GM12878 (cell line): ENCODE measurements around the gene MXRA7. TPM values are rescaled to one million over a fixed set of nuclear protein-coding genes. Genes with fewer than 3 reads are reported as not detected.

Source experiments
- ATF3 ChIP-seq: IDR thresholded peaks from 2 replicates; pipeline ENCODE4 v1.6.1; 2011; ENCODE audit warnings: low read depth, mild to moderate bottlenecking, low read length, moderate library complexity, borderline replicate concordance; ENCODE audit errors: extremely low read depth
- CBX3 ChIP-seq: fragments of 200-600 bp; sonication (generic); IDR thresholded peaks from 2 replicates; pipeline ENCODE4 v1.6.1; 2016; ENCODE audit warnings: low read depth, borderline replicate concordance
- CBX5 ChIP-seq: sonication (generic); IDR thresholded peaks from 2 replicates; pipeline ENCODE4 v1.6.1; 2016; ENCODE audit warnings: low read depth, moderate library complexity, mild to moderate bottlenecking, inconsistent platforms
- CEBPB ChIP-seq, 2 experiments: fragments of 150-350 bp in 1 of 2; IDR thresholded peaks; 2 replicates each; pipeline ENCODE4 v1.6.1; 2012 to 2014; ENCODE audit warnings: low read depth in 2 of 2, low read length in 2 of 2, borderline replicate concordance in 1 of 2, inconsistent platforms in 1 of 2
- CREB1 ChIP-seq: IDR thresholded peaks from 2 replicates; pipeline ENCODE4 v1.6.1; 2012; ENCODE audit warnings: low read depth, mild to moderate bottlenecking, inconsistent platforms
- DPF2 ChIP-seq: fragments of 450-650 bp; IDR thresholded peaks from 2 replicates; pipeline ENCODE4 v1.6.1; 2017; ENCODE audit warnings: mild to moderate bottlenecking
- E2F4 ChIP-seq: IDR thresholded peaks from 2 replicates; pipeline ENCODE4 v1.6.1; 2012; ENCODE audit warnings: low read depth, low read length, improper control_type of control experiment
- E4F1 ChIP-seq: fragments of 450-650 bp; IDR thresholded peaks from 2 replicates; pipeline ENCODE4 v1.6.1; 2018; ENCODE audit warnings: borderline replicate concordance, mild to moderate bottlenecking; ENCODE audit not compliant: partially characterized antibody
- GABPA ChIP-seq: IDR thresholded peaks from 2 replicates; pipeline ENCODE4 v1.6.1; 2014; ENCODE audit warnings: antibody characterized with exemption, low read depth, mild to moderate bottlenecking, inconsistent platforms
- MTA2 ChIP-seq: fragments of 450-650 bp; IDR thresholded peaks from 2 replicates; pipeline ENCODE4 v1.6.1; 2016; ENCODE audit warnings: low read depth, mild to moderate bottlenecking, moderate library complexity
- MTA3 ChIP-seq: IDR thresholded peaks from 2 replicates; pipeline ENCODE4 v1.6.1; 2012; ENCODE audit warnings: low read length, inconsistent platforms, borderline replicate concordance
- MYB ChIP-seq: fragments of 150-350 bp; IDR thresholded peaks from 2 replicates; pipeline ENCODE4 v1.6.1; 2014; ENCODE audit warnings: mild to moderate bottlenecking, low read depth, low read length, borderline replicate concordance
- NFIC ChIP-seq: IDR thresholded peaks from 2 replicates; pipeline ENCODE4 v1.6.1; 2012; ENCODE audit warnings: low read depth, mild to moderate bottlenecking, inconsistent platforms, low read length, moderate library complexity
- PAX8 ChIP-seq: fragments of 450-650 bp; IDR thresholded peaks from 2 replicates; pipeline ENCODE4 v1.6.1; 2017; ENCODE audit warnings: mild to moderate bottlenecking, moderate library complexity
- POU2F2 ChIP-seq: IDR thresholded peaks from 3 replicates; pipeline ENCODE4 v1.6.1; 2011; ENCODE audit warnings: low read depth, mild to moderate bottlenecking, low read length, borderline replicate concordance
- RAD21 ChIP-seq: IDR thresholded peaks from 2 replicates; pipeline ENCODE4 v1.6.1; 2011; ENCODE audit warnings: mild to moderate bottlenecking, low read depth, low read length, moderate library complexity; ENCODE audit not compliant: insufficient read depth
- RBBP5 ChIP-seq: fragments of 200-600 bp; sonication (generic); conservative IDR thresholded peaks from 2 replicates; pipeline ENCODE4 v1.6.1; 2016
- RCOR1 ChIP-seq: conservative IDR thresholded peaks from 2 replicates; pipeline ENCODE4 v1.6.1; 2012; ENCODE audit warnings: low read depth, low read length, improper control_type of control experiment
- RELA ChIP-seq: fragments of 450-650 bp; IDR thresholded peaks from 2 replicates; pipeline ENCODE4 v1.8.0; 2014; ENCODE audit warnings: borderline replicate concordance; ENCODE audit not compliant: partially characterized antibody
- RFX5 ChIP-seq: IDR thresholded peaks from 2 replicates; pipeline ENCODE4 v1.6.1; 2011; ENCODE audit warnings: low read depth, low read length, improper control_type of control experiment
- SRF ChIP-seq, 2 experiments: IDR thresholded peaks; 2 replicates each; pipeline ENCODE4 v1.6.1; 2011; ENCODE audit warnings: low read depth in 2 of 2, low read length in 2 of 2, mild to moderate bottlenecking in 1 of 2, moderate library complexity in 1 of 2
- SUZ12 ChIP-seq: fragments of 200-600 bp; sonication (generic); IDR thresholded peaks from one replicate; pipeline ENCODE4 v1.6.1; 2018; ENCODE audit warnings: antibody characterized with exemption, mild to moderate bottlenecking; ENCODE audit not compliant: unreplicated experiment
- ZBTB40 ChIP-seq: fragments of 450-650 bp; IDR thresholded peaks from 2 replicates; pipeline ENCODE4 v1.6.1; 2016; ENCODE audit warnings: mild to moderate bottlenecking, moderate library complexity, borderline replicate concordance
- polyA plus RNA-seq, 11 experiments: library from polyadenylated mRNA; depleted of rRNA in 4 of 11; unstranded in 6 of 11; stranded (reverse) in 5 of 11; fragments of >200 nt; fragmentation: Nextera tagmentation in 4 of 11; fragmentation: Illumina TruSeq in 1 of 11; extraction: Ambion mirVana in 4 of 11; extraction: Trizol in 1 of 11; gene quantifications; 1 replicate in 1 of 11; 2 replicates in 10 of 11; pipeline versions ENCODE4 v1.2.1 to v1.2.3, GENCODE V29; 2011 to 2016; ENCODE audit warnings: inconsistent platforms in 2 of 11, missing spikeins in 2 of 11, low read depth in 1 of 11
- total RNA-seq, 4 experiments: library from RNA; depleted of rRNA in 3 of 4; stranded (reverse); fragments of >200 nt in 3 of 4; fragmentation: Illumina TruSeq in 1 of 4; extraction: Trizol in 1 of 4; gene quantifications; 2 replicates each; pipeline versions ENCODE4 v1.2.1 to v1.2.3, GENCODE V29; 2013 to 2021

The MXRA7 gene
- total and polyA plus RNA-seq, 10 of the 15 experiments (the other 5 are each of a cell fraction or from before 2014, with no cell fraction given) = 0.03 to 2.0 (median 0.33) TPM

GRCh38 chr17:76737676-76738467 lies 27.1 kb upstream of the MXRA7 start, which contains the start of gene MFSD11 (continued):
- TF ChIP-seq CREB1 (peak; percentile 71; the same call in 1 of the 2 replicates), ZBTB40 (no peak), GABPA (no peak), POU2F2 (peak; percentile 18; the same call in 2 of the 3 replicates), SRF (IDR thresholded peaks at IDR 0.05; ENCODE audit: low read depth in 2 of 2, low read length in 2 of 2) (no peak), RCOR1 (no peak), RELA (peak; percentile 77), E4F1 (no peak), SUZ12 (no peak), RBBP5 (no peak), RFX5 (no peak), CEBPB (IDR thresholded peaks at IDR 0.05; ENCODE audit: borderline replicate concordance in 1 of 2, low read depth in 2 of 2, low read length in 2 of 2) (no peak), MTA3 (no peak), CBX5 (no peak), MTA2 (no peak), ATF3 (peak; percentile 84; the same call in 1 of the 2 replicates), NFIC (no peak), E2F4 (no peak), PAX8 (no peak), MYB (no peak), CBX3 (no peak), DPF2 (0 out of 2 replicates have a peak, but pooled peaks have one; percentile 81), RAD21 (no peak)
